Measurements from ENCODE around the gene COL19A1. TPM values are rescaled to one million over a fixed set of nuclear protein-coding genes. Genes with fewer than 3 reads are reported as not detected.

The COL19A1 gene
- total and polyA plus RNA-seq, 2 donors from 2014 or later = 0.60 to 1.1 TPM

GRCh38 chr6:69825904-69826303, 40.5 kb upstream of the COL19A1 start:
- TF ChIP-seq, protein P1, sequence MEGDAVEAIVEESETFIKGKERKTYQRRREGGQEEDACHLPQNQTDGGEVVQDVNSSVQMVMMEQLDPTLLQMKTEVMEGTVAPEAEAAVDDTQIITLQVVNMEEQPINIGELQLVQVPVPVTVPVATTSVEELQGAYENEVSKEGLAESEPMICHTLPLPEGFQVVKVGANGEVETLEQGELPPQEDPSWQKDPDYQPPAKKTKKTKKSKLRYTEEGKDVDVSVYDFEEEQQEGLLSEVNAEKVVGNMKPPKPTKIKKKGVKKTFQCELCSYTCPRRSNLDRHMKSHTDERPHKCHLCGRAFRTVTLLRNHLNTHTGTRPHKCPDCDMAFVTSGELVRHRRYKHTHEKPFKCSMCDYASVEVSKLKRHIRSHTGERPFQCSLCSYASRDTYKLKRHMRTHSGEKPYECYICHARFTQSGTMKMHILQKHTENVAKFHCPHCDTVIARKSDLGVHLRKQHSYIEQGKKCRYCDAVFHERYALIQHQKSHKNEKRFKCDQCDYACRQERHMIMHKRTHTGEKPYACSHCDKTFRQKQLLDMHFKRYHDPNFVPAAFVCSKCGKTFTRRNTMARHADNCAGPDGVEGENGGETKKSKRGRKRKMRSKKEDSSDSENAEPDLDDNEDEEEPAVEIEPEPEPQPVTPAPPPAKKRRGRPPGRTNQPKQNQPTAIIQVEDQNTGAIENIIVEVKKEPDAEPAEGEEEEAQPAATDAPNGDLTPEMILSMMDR (IDR thresholded peaks at IDR 0.05; ENCODE audit: borderline replicate concordance, extremely low read depth, insufficient read depth) = no peak
- H3K27ac ChIP-seq (ENCODE audit: low read depth in 2 of 2, low read length in 2 of 2) = no peak overlapping the region
- intact Hi-C loops (cut with DNase I) = no loop called here
- H3K9me3 ChIP-seq (ENCODE audit: control insufficient read depth in 2 of 3, insufficient read depth in 1 of 3, low read length in 3 of 3) = no peaks in the 10 kb centered on the region
- no peak overlapping the region for H3K9ac ChIP-seq (ENCODE audit: low read length in 3 of 3)
- H3K4me3 ChIP-seq (ENCODE audit: low read length in 3 of 3) = no peak overlapping the region
- no peaks in the 10 kb centered on the region for H3K4me1 ChIP-seq (ENCODE audit: control insufficient read depth in 2 of 3, insufficient read depth in 2 of 3, low read depth in 1 of 3, low read length in 3 of 3)
- no peaks in the 10 kb centered on the region for H3K36me3 ChIP-seq (ENCODE audit: control insufficient read depth in 2 of 3, insufficient read depth in 3 of 3, low read length in 3 of 3)
- H3K27me3 ChIP-seq (ENCODE audit: control insufficient read depth, insufficient read depth, low read length) = no peaks in the 10 kb centered on the region
- DNase-seq = no peak
- FAIRE-seq = no peak

DNA sequence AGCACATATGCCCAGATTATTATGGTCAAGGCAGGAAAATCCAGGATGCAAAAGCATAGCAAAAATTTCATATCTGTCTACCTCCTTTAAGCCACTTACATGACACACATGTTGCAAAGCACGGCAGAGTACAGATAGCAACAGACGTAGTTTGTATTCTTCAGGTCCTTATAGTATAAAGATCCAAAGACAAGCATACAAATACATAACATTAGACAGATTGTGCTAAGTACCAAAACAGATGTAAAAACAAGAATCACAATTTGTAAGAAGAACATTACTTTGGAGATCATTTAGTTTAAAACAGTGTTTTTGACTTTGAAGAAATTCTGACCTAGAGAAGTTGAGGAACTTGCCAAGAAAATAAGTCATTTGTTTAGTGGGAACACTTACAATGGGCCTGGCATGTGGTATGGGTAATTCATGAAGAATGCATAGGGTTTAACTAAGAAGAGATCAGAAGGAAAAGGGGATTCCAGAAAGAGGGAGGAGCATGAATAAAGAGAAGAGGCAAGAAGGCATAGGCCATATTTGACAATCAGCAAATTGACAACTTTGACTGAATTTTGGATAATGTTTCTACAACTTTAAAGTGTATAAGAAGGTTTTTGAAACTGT, 39.0 kb upstream of the COL19A1 start:
- DNase-seq = no peak
- TF ChIP-seq, protein P1 (IDR thresholded peaks at IDR 0.05; ENCODE audit: borderline replicate concordance, extremely low read depth, insufficient read depth) = no peak

DNA sequence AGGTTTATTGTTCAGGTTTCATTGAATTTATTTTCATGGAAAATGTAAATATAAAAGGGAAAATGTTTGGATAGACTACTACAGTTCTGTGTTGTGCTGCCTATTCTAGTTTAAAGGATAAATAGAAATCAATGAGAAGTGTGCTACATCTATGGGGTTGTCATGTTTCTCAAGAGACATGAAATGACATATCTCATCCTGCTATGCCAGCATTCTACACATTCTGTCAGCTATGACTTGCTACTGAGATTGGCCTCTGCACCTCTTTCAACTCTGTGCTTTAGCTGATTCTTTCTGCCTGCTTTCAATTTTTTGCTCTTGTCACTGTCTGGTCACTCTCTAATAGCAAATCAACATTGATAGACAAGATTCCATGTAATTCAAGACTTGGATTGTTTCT, 33.8 kb upstream of the COL19A1 start:
- no peak overlapping the region for H3K27ac ChIP-seq (ENCODE audit: low read depth in 2 of 2, low read length in 2 of 2)
- H3K9ac ChIP-seq (ENCODE audit: low read length in 3 of 3) = no peak overlapping the region
- intact Hi-C loops (cut with DNase I) = no loop called here
- FAIRE-seq (no peak), DNase-seq (no peak)
- no peaks in the 10 kb centered on the region for H3K9me3 ChIP-seq (ENCODE audit: control insufficient read depth in 2 of 3, insufficient read depth in 1 of 3, low read length in 3 of 3)
- TF ChIP-seq, protein P1 (IDR thresholded peaks at IDR 0.05; ENCODE audit: borderline replicate concordance, extremely low read depth, insufficient read depth) = no peak
- no peaks in the 10 kb centered on the region for H3K27me3 ChIP-seq (ENCODE audit: control insufficient read depth, insufficient read depth, low read length)
- H3K4me3 ChIP-seq (ENCODE audit: low read length in 3 of 3) = no peak overlapping the region
- no peaks in the 10 kb centered on the region for H3K36me3 ChIP-seq (ENCODE audit: control insufficient read depth in 2 of 3, insufficient read depth in 3 of 3, low read length in 3 of 3)
- no peaks in the 10 kb centered on the region for H3K4me1 ChIP-seq (ENCODE audit: control insufficient read depth in 2 of 3, insufficient read depth in 2 of 3, low read depth in 1 of 3, low read length in 3 of 3)

More for the DNA sequence above, 39.0 kb upstream of the COL19A1 start:
- no peaks in the 10 kb centered on the region for H3K27me3 ChIP-seq (ENCODE audit: control insufficient read depth, insufficient read depth, low read length)
- intact Hi-C loops (cut with DNase I) = no loop called here
- H3K4me1 ChIP-seq (ENCODE audit: control insufficient read depth in 2 of 3, insufficient read depth in 2 of 3, low read depth in 1 of 3, low read length in 3 of 3) = no peaks in the 10 kb centered on the region
- no peak overlapping the region for H3K27ac ChIP-seq (ENCODE audit: low read depth in 2 of 2, low read length in 2 of 2)
- H3K9me3 ChIP-seq (ENCODE audit: control insufficient read depth in 2 of 3, insufficient read depth in 1 of 3, low read length in 3 of 3) = no peaks in the 10 kb centered on the region
- no peaks in the 10 kb centered on the region for H3K36me3 ChIP-seq (ENCODE audit: control insufficient read depth in 2 of 3, insufficient read depth in 3 of 3, low read length in 3 of 3)
- FAIRE-seq = no peak
- H3K9ac ChIP-seq (ENCODE audit: low read length in 3 of 3) = no peak overlapping the region
- H3K4me3 ChIP-seq (ENCODE audit: low read length in 3 of 3) = no peak overlapping the region
